Body of pancreas (tissue), 4 donors: ENCODE measurements around the gene GPRIN1. TPM values are rescaled to one million over a fixed set of nuclear protein-coding genes. Genes with fewer than 3 reads are reported as not detected.

Experiments used
- ATAC-seq: fragments of 150-250 bp; one replicate; pipeline ENCODE4 v1.9.1; 2016
- DNase-seq, 4 donors: peaks; one replicate each; pipeline ENCODE4 v3.0.0-alpha.2; 2019
- H3K27ac ChIP-seq, 4 donors: fragments of 200-600 bp; sonication (generic); 1 replicate in 3 of 4; 2 replicates in 1 of 4; pipeline versions ENCODE4 v1.5.1 to v1.6.1; 2016 to 2019; ENCODE audit warnings: mild to moderate bottlenecking in 1 of 4, mixed read lengths in 1 of 4, moderate library complexity in 1 of 4
- H3K27me3 ChIP-seq, 2 donors: fragments of 200-600 bp; sonication (generic); one replicate each; pipeline ENCODE4 v1.6.0; 2016; ENCODE audit warnings: mild to moderate bottlenecking in 1 of 2
- H3K36me3 ChIP-seq, 2 donors: fragments of 200-600 bp; sonication (generic); replicated peaks in 1 of 2; 2 replicates each; pipeline ENCODE4 v1.5.1; 2016; ENCODE audit warnings: low read depth in 2 of 2; ENCODE audit not compliant: insufficient read depth in 1 of 2
- H3K4me1 ChIP-seq: fragments of 200-600 bp; sonication (generic); one replicate; pipeline ENCODE4 v1.6.0; 2016
- H3K4me3 ChIP-seq, 2 donors: fragments of 200-600 bp; sonication (generic); 1 replicate in 1 of 2; 2 replicates in 1 of 2; pipeline ENCODE4 v1.5.1; 2016 to 2019
- H3K9me3 ChIP-seq, 3 donors: fragments of 200-600 bp; sonication (generic); 1 replicate in 2 of 3; 2 replicates in 1 of 3; pipeline ENCODE4 v1.5.1; 2016
- POLR2A ChIP-seq, 3 donors: fragments of 450-650 bp; IDR thresholded peaks; one replicate each; pipeline ENCODE4 v1.6.1; 2016; ENCODE audit warnings: antibody characterized with exemption in 3 of 3, mild to moderate bottlenecking in 2 of 3
- WGBS, 2 donors: methylation state at CpG; one replicate each; pipeline ENCODE4 v1.1.5; 2017; 5-methylcytosine and 5-hydroxymethylcytosine counted together
- intact Hi-C: fragments of 100-400 bp; cut with DNase I; formaldehyde crosslinking; loops from one replicate; pipeline ENCODE4 v1.15.1; 2023
- total RNA-seq, 2 donors: library from RNA; depleted of rRNA; stranded (reverse); fragments of >200 nt; gene quantifications; one replicate each; pipeline ENCODE4 v1.1.0, GENCODE V29; 2016
- TF ChIP-seq, protein P1 (sequence below), 7 experiments: fragments of 450-650 bp in 4 of 7; fragments of 200-600 bp in 3 of 7; sonication (generic) in 3 of 7; IDR thresholded peaks; one replicate each; pipeline ENCODE4 v1.5.1; 2016 to 2019; ENCODE audit warnings: antibody characterized with exemption in 7 of 7

Gene GPRIN1
- total RNA-seq, 2 donors from 2014 or later, result 0.26 to 1.3 TPM

DNA sequence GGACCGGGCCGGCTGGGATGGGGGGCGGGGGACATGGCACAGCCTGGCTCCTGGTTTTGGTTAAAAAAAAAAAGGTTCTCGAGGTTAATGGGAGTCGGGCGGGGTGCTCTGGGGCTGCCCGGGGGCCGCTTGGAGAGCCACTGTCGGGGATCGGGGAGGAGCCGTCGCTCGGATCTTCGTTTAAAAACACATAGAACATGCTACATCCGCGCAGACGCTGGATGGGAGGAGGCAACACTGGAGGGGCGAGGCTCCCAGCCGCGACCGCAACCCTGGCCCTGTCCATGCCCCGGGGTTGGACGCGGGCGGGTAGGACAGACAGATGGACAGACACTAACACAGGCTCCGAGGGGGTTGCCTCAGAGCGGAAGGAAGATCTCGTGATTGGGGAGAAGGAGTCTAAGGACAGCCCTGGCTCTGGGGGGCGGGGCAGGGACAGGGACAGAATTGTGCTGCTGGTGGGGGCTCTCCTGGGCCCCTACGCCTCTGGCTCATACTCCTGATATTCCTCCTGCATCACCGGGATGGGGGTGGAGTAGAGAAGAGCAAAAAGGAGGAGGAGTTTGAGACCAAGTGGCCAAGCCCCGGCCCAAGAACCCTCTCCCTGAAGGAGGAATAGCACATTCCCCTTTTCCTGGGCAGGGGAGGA, 10.5 kb upstream of the GPRIN1 start:
- intact Hi-C loops, result no loop called here
- Histone ChIP-seq H3K36me3 (no peaks in the 10 kb centered on the region), H3K4me1 (peaks cover 20% of the 10 kb centered on the region), H3K27ac (no peak overlapping the region), H3K27me3 (peaks cover 0 to 23% of the 10 kb centered on the region in 2 donors), H3K9me3 (no peaks in the 10 kb centered on the region), H3K4me3 (no peak overlapping the region)
- TF ChIP-seq, protein P1, sequence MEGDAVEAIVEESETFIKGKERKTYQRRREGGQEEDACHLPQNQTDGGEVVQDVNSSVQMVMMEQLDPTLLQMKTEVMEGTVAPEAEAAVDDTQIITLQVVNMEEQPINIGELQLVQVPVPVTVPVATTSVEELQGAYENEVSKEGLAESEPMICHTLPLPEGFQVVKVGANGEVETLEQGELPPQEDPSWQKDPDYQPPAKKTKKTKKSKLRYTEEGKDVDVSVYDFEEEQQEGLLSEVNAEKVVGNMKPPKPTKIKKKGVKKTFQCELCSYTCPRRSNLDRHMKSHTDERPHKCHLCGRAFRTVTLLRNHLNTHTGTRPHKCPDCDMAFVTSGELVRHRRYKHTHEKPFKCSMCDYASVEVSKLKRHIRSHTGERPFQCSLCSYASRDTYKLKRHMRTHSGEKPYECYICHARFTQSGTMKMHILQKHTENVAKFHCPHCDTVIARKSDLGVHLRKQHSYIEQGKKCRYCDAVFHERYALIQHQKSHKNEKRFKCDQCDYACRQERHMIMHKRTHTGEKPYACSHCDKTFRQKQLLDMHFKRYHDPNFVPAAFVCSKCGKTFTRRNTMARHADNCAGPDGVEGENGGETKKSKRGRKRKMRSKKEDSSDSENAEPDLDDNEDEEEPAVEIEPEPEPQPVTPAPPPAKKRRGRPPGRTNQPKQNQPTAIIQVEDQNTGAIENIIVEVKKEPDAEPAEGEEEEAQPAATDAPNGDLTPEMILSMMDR (IDR thresholded peaks at IDR 0.05), result no peak
- no peak for TF ChIP-seq POLR2A (IDR thresholded peaks at IDR 0.05)
- no peak for ATAC-seq
- DNase-seq, result no peak
- 3 to 7% methylated on average over 24 to 32 of the region's 32 CpGs for WGBS, 2 donors

DNA sequence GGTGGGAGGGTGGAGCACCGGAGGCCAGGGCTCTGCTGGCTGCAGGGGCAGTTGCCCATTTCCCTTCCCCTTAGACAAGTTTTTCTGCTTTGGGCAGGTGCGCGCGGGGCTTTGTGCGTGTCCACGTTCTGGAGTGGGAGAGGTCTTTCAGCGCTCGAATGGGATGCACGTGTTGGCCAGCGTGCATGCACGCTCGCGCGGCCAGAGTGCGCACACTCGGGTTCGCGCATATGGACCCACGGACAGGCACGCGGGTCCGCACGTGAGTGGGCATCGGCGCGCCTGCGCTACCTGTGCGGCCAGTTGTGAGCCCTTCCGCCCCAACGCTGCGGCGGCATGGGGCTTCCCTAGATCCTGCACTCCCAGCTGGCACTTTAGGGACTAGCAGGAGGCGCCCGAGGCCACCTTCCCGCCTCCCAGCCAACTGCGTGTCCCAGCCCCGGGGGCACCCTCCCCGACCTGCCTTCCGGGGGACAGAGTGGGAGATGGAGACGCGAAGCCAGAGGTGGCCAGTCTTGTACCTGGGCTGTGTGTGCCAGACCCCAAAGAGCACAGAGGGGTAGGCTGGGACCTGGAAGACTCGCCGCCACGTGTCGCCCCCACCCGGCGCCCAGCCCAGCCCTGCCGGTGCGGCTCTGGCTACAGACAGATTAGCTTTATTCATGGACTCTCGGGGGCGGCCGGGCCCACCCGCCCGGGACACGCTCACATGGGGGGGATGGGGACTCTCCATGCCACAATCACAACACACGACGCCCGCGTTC, 9.8 kb upstream of the GPRIN1 start:
- DNase-seq, result no peak
- Histone ChIP-seq H3K4me1 (peaks cover 20% of the 10 kb centered on the region), H3K4me3 (no peak overlapping the region), H3K9me3 (no peaks in the 10 kb centered on the region), H3K27ac (no peak overlapping the region), H3K36me3 (no peaks in the 10 kb centered on the region), H3K27me3 (peaks cover 0 to 23% of the 10 kb centered on the region in 2 donors)
- TF ChIP-seq POLR2A (IDR thresholded peaks at IDR 0.05), result no peak
- TF ChIP-seq, protein P1 (IDR thresholded peaks at IDR 0.05), result no peak
- intact Hi-C loops, result no loop called here
- WGBS, 2 donors, result 0 to 19% methylated on average over 4 to 49 of the region's 59 CpGs
- peak; percentile 20 for ATAC-seq

DNA sequence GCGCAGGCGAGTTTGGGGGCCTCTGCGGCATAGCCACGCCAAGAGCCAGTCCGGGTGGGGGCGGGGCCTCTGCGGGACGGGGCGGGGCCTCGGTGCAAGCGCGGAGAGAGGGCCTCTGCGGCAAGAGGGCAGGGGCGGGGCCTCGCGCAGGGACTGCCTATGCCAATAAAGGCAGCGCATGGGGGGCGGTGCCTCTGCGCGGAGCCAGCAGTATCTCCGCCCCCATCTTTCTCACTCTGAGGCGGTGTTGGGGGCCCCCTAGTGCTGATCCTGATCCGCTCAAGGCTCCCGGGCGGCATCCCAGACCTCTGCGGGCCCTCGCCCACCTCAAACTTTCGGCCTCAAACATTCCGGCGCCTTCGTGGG, 9.2 kb upstream of the GPRIN1 start:
- ATAC-seq, result peak; percentile 54
- no peak overlapping the region for H3K4me3 ChIP-seq
- no peaks in the 10 kb centered on the region for H3K9me3 ChIP-seq
- DNase-seq, result peak; percentile 43 to 71 (median 56)
- peaks cover 20% of the 10 kb centered on the region for H3K4me1 ChIP-seq
- 3% methylated on average over 28 of the region's 31 CpGs; no CpG with 5 or more reads in 1 of the 2 donors for WGBS, 2 donors
- TF ChIP-seq, protein P1 (IDR thresholded peaks at IDR 0.05), result no peak
- TF ChIP-seq POLR2A (IDR thresholded peaks at IDR 0.05), result no peak
- peaks cover 0 to 23% of the 10 kb centered on the region in 2 donors for H3K27me3 ChIP-seq
- intact Hi-C loops, result no loop called here
- H3K27ac ChIP-seq, result no peak overlapping the region
- no peaks in the 10 kb centered on the region for H3K36me3 ChIP-seq

DNA sequence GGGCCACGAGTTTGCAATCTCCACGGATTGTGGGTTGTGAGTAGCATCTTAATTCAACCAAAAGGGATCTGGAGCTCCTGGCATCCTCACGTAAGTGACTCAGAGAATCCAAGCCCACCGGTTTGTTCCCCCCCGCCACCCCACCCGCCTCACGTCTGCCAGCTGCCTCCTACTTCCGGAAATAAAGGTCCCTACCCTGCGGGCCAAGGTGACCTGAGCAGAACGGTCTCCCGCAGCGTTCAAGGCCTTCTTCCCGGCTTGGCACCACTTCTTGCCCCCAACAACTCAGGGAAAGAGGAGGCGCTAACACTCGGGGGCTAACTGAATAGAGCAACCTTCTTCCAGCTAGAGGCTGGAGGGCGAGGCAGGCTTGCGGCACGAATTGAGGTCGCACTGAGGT, 8.8 kb upstream of the GPRIN1 start:
- Histone ChIP-seq H3K4me1 (peaks cover 20% of the 10 kb centered on the region), H3K27me3 (peaks cover 0 to 23% of the 10 kb centered on the region in 2 donors), H3K36me3 (no peaks in the 10 kb centered on the region), H3K27ac (no peak overlapping the region), H3K4me3 (no peak overlapping the region), H3K9me3 (no peaks in the 10 kb centered on the region)
- TF ChIP-seq, protein P1 (IDR thresholded peaks at IDR 0.05), result no peak
- TF ChIP-seq POLR2A (IDR thresholded peaks at IDR 0.05), result no peak
- intact Hi-C loops, result no loop called here
- WGBS, 2 donors, result 24 to 39% methylated on average over 17 to 19 of the region's 19 CpGs
- no peak for ATAC-seq
- DNase-seq, result no peak
